ENCODE results near the gene NFYA. TPM values are rescaled to one million over a fixed set of nuclear protein-coding genes. Genes with fewer than 3 reads are reported as not detected.

Gene NFYA
- total and polyA plus RNA-seq, 4 donors = 5.9 to 38.0 (median 16.7) TPM

DNA sequence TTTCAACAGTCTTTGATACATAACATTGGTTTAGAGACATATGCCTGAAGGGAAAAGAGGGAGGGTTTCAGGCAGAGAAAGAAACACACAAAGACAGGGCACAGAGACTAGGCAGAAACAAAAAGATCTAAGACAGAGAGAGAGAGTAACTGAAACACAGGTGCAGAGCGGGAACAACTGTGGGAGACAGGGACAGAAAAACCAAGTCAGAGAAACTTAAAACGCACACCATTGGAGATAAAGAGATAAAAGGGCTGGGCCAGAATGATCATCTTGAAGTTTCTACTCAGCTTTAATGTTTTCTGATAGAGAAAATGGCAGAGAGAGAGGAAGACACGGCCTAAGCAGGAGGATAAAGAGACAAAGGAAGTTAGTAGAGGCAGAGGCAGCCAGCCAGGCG, 45.5 kb upstream of the NFYA start:
- no peaks in the 10 kb centered on the region for H3K27me3 ChIP-seq (ENCODE audit: control insufficient read depth in 3 of 3, insufficient read depth in 3 of 3, low read length in 2 of 3)
- H3K4me3 ChIP-seq = no peak overlapping the region
- no peak overlapping the region for H3K27ac ChIP-seq (ENCODE audit: low read depth in 1 of 2, low read length in 1 of 2)
- TF ChIP-seq, protein P1, sequence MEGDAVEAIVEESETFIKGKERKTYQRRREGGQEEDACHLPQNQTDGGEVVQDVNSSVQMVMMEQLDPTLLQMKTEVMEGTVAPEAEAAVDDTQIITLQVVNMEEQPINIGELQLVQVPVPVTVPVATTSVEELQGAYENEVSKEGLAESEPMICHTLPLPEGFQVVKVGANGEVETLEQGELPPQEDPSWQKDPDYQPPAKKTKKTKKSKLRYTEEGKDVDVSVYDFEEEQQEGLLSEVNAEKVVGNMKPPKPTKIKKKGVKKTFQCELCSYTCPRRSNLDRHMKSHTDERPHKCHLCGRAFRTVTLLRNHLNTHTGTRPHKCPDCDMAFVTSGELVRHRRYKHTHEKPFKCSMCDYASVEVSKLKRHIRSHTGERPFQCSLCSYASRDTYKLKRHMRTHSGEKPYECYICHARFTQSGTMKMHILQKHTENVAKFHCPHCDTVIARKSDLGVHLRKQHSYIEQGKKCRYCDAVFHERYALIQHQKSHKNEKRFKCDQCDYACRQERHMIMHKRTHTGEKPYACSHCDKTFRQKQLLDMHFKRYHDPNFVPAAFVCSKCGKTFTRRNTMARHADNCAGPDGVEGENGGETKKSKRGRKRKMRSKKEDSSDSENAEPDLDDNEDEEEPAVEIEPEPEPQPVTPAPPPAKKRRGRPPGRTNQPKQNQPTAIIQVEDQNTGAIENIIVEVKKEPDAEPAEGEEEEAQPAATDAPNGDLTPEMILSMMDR (IDR thresholded peaks at IDR 0.05; ENCODE audit: control extremely low read depth, extremely low read depth) = no peak
- H3K9me3 ChIP-seq (ENCODE audit: control insufficient read depth in 4 of 4, insufficient read depth in 3 of 4, low read length in 3 of 4) = no peaks in the 10 kb centered on the region
- H3K36me3 ChIP-seq (ENCODE audit: control insufficient read depth in 4 of 4, insufficient read depth in 4 of 4, low read length in 4 of 4) = no peaks in the 10 kb centered on the region
- peaks cover 0 to 23% (median 4%) of the 10 kb centered on the region in 5 donors for H3K4me1 ChIP-seq (ENCODE audit: control insufficient read depth in 5 of 5, insufficient read depth in 5 of 5, low read length in 5 of 5)
- ATAC-seq (ENCODE audit: insufficient read depth, low FRiP score) (no peak), DNase-seq (peak in 1 of 3 donors; percentile 25)
- WGBS, 2 donors = 27 to 49% methylated on average over 4 of the region's 4 CpGs
- H3K9ac ChIP-seq (ENCODE audit: insufficient read depth in 1 of 2, low read length in 2 of 2) = peak overlapping the region; percentile 64 to 65

DNA sequence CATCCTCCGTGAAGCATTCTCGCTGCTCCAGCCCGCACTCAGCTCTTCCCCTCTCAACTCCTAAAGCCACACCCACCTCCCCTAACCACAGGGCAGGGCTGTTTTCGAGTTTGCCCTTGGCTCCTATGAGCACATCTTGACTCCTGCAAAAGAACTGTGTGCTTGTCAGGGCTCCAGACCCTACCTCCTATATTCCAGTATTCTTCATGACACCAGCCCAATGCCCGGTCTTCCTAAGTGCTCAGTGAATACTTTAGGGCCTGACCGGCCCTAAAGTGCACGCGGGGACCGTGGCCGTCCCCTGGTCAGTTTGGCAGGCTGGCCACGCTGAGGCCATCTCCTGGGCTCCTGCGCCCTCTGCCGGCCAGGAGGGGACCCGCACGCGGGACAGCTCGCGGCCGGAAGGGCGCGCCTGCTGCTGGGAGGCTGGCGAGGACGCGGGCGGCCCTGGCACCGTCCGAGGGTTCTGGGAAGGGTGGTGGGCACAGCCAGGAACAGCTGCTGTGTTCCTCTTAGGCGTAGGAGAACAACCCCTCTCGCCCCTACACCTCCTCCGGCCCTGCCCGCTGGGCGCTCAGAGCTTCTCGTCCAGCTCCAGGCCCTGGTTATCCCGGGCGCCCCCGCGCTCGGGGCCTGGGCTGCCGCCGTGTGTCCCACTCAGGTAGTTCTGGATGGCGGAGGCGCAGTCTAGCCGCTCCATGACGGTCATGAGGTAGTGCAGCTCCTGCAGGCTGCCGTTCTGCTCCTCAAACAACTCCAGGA, 44.8 kb upstream of the NFYA start:
- no peaks in the 10 kb centered on the region for H3K36me3 ChIP-seq (ENCODE audit: control insufficient read depth in 4 of 4, insufficient read depth in 4 of 4, low read length in 4 of 4)
- ATAC-seq (ENCODE audit: insufficient read depth, low FRiP score) = peak; percentile 94
- no peaks in the 10 kb centered on the region for H3K9me3 ChIP-seq (ENCODE audit: control insufficient read depth in 4 of 4, insufficient read depth in 3 of 4, low read length in 3 of 4)
- H3K27me3 ChIP-seq (ENCODE audit: control insufficient read depth in 3 of 3, insufficient read depth in 3 of 3, low read length in 2 of 3) = no peaks in the 10 kb centered on the region
- TF ChIP-seq, protein P1 (IDR thresholded peaks at IDR 0.05; ENCODE audit: control extremely low read depth, extremely low read depth) = peak; percentile 98
- peak overlapping the region; percentile 64 to 65 for H3K9ac ChIP-seq (ENCODE audit: insufficient read depth in 1 of 2, low read length in 2 of 2)
- H3K27ac ChIP-seq (ENCODE audit: low read depth in 1 of 2, low read length in 1 of 2) = peak overlapping the region; percentile 29 to 58
- peak overlapping the region; percentile 11 for H3K4me3 ChIP-seq
- H3K4me1 ChIP-seq (ENCODE audit: control insufficient read depth in 5 of 5, insufficient read depth in 5 of 5, low read length in 5 of 5) = peaks cover 0 to 23% (median 4%) of the 10 kb centered on the region in 5 donors
- WGBS, 2 donors = 2 to 3% methylated on average over 41 to 45 of the region's 45 CpGs
- peak; percentile 89 to 90 (median 89) for DNase-seq

DNA sequence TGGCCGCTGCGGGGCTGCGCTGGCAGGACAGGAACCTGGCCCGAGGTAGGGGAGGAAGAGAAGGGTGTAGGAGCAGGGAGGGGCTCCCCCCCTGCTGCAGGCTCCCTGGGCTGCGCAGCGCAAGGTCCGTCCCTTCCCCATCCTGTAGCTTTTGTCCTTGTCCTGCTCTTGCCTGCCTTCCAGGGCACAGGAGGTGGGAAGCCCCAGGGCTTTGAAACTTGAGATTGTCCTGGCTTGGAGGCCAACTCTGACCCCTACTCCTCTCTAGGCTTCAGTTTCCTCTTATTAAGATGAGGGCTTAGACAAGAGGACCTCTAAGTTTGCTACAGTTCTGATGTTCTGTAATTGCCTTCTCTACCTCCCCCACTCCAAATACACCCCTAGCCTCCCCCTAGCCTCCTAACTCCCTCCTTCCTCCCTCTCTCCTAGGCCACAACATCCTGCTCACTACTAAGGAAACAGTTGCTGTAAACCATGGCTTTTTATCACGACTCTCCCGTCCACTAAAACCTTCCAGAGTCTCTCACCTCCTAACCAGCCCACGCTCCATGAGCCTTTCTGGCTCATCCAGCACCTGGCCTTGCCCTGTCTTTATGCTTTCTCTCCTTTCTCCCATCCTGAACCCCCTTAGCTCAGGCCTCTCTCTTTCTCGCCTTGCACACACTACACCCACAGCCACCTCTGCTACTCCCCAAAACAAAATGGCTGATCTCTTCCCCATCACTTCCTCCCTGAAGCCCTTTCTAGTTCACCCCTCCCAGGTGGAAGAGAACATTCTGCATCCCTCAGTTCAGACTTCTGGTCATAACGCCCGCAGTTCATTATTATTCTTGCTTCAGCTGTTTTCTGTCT, 44.0 kb upstream of the NFYA start:
- peak overlapping the region; percentile 11 for H3K4me3 ChIP-seq
- peak overlapping the region; percentile 29 to 58 for H3K27ac ChIP-seq (ENCODE audit: low read depth in 1 of 2, low read length in 1 of 2)
- TF ChIP-seq, protein P1 (IDR thresholded peaks at IDR 0.05; ENCODE audit: control extremely low read depth, extremely low read depth) = no peak
- H3K36me3 ChIP-seq (ENCODE audit: control insufficient read depth in 4 of 4, insufficient read depth in 4 of 4, low read length in 4 of 4) = no peaks in the 10 kb centered on the region
- H3K4me1 ChIP-seq (ENCODE audit: control insufficient read depth in 5 of 5, insufficient read depth in 5 of 5, low read length in 5 of 5) = peaks cover 0 to 23% (median 4%) of the 10 kb centered on the region in 5 donors
- H3K9me3 ChIP-seq (ENCODE audit: control insufficient read depth in 4 of 4, insufficient read depth in 3 of 4, low read length in 3 of 4) = no peaks in the 10 kb centered on the region
- H3K27me3 ChIP-seq (ENCODE audit: control insufficient read depth in 3 of 3, insufficient read depth in 3 of 3, low read length in 2 of 3) = no peaks in the 10 kb centered on the region
- peak in 1 of 3 donors; percentile 39 for DNase-seq
- ATAC-seq (ENCODE audit: insufficient read depth, low FRiP score) = no peak
- 30 to 41% methylated on average over 13 of the region's 13 CpGs for WGBS, 2 donors
- H3K9ac ChIP-seq (ENCODE audit: insufficient read depth in 1 of 2, low read length in 2 of 2) = peak overlapping the region in 1 of 2 donors; percentile 24

All from lung (tissue), 12 donors.